ENCODE results near the gene APLP1.
A peak's percentile ranks its signal among the peaks of the same experiment; 100 is the strongest.

APLP1 gene

GRCh38 chr19:35856546-35857149 is 11.7 kb upstream of the APLP1 start, which contains the start of gene KIRREL2:
KIRREL2 (plus strand) TSS chr19:35856911; CDS start chr19:35857120, 209 bp downstream.
- TF ChIP-seq, protein P1, sequence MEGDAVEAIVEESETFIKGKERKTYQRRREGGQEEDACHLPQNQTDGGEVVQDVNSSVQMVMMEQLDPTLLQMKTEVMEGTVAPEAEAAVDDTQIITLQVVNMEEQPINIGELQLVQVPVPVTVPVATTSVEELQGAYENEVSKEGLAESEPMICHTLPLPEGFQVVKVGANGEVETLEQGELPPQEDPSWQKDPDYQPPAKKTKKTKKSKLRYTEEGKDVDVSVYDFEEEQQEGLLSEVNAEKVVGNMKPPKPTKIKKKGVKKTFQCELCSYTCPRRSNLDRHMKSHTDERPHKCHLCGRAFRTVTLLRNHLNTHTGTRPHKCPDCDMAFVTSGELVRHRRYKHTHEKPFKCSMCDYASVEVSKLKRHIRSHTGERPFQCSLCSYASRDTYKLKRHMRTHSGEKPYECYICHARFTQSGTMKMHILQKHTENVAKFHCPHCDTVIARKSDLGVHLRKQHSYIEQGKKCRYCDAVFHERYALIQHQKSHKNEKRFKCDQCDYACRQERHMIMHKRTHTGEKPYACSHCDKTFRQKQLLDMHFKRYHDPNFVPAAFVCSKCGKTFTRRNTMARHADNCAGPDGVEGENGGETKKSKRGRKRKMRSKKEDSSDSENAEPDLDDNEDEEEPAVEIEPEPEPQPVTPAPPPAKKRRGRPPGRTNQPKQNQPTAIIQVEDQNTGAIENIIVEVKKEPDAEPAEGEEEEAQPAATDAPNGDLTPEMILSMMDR (IDR thresholded peaks at IDR 0.05; ENCODE audit: borderline replicate concordance, insufficient read depth, low read depth, low read length), result no peak
- H3K4me3 ChIP-seq (ENCODE audit: low read depth, low read length), result peak within 1 kb of the TSS; percentile 23

- H3K4me3 ChIP-seq (ENCODE audit: low read depth, low read length), result no peak overlapping the region
- TF ChIP-seq, protein P1 (IDR thresholded peaks at IDR 0.05; ENCODE audit: borderline replicate concordance, insufficient read depth, low read depth, low read length), result no peak
Measured at GRCh38 chr19:35858311-35858710, 10.1 kb upstream of the APLP1 start.

GRCh38 chr19:35859414-35859813 is 9.0 kb upstream of the APLP1 start:
- TF ChIP-seq, protein P1 (IDR thresholded peaks at IDR 0.05; ENCODE audit: borderline replicate concordance, insufficient read depth, low read depth, low read length), result no peak
- H3K4me3 ChIP-seq (ENCODE audit: low read depth, low read length), result no peak overlapping the region

- TF ChIP-seq, protein P1 (IDR thresholded peaks at IDR 0.05; ENCODE audit: borderline replicate concordance, insufficient read depth, low read depth, low read length), result no peak
- no peak overlapping the region for H3K4me3 ChIP-seq (ENCODE audit: low read depth, low read length)
Measured at GRCh38 chr19:35860436-35860817, 7.9 kb upstream of the APLP1 start.

- H3K4me3 ChIP-seq (ENCODE audit: low read depth, low read length), result no peak overlapping the region
- TF ChIP-seq, protein P1 (IDR thresholded peaks at IDR 0.05; ENCODE audit: borderline replicate concordance, insufficient read depth, low read depth, low read length), result no peak
Measured at GRCh38 chr19:35860818-35861639, 7.3 kb upstream of the APLP1 start.

- TF ChIP-seq, protein P1 (IDR thresholded peaks at IDR 0.05; ENCODE audit: borderline replicate concordance, insufficient read depth, low read depth, low read length), result no peak
- H3K4me3 ChIP-seq (ENCODE audit: low read depth, low read length), result no peak overlapping the region
Measured at GRCh38 chr19:35861640-35862160, 6.7 kb upstream of the APLP1 start.
